ENCODE data around the gene BRD3OS.

DNA sequence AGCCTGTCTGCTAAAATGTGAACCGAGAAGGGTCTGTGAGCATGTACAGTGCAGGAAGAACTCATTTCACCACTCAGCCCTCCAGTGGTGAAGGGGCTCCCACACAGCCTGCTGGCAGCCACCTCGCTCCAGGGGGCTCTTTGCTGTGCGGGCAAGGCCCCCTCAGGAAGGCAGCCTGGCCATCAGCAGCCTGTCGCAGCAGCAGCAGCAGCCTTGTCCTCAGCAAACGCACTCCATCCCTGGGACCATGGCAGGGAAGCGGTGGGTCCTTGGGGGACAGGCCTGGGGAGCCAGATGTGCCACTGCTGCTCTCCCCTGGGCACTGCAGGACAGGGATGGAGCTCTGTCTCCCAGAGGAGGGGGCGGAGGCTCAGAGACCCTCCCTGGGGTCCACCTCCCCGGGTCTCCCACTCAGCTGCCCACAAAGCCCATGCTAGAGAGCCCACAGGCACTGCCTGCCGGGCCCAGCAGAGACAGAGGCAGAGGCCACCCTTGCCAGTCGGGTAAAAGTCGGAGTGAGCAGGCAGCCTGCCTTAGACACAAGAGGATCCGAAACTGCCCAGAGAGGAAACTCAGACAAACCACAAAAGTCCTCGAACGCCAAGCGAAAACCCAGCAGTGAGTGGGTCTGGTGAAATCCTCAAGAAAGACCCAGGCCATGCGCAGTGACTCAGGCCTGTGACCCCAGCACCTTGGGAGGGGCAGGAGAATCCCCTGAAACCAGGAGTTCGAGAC lies 34.5 kb downstream of the BRD3OS start:
- TF ChIP-seq CTCF (IDR thresholded peaks at IDR 0.05; ENCODE audit: low read depth, low read length): peak; percentile 3
- no peak for TF ChIP-seq POLR2A (IDR thresholded peaks at IDR 0.05; ENCODE audit: extremely low read depth, insufficient read length)
- TF ChIP-seq, protein P1, sequence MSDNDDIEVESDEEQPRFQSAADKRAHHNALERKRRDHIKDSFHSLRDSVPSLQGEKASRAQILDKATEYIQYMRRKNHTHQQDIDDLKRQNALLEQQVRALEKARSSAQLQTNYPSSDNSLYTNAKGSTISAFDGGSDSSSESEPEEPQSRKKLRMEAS (IDR thresholded peaks at IDR 0.05; ENCODE audit: low read depth, low read length): no peak
- TF ChIP-seq MYC (IDR thresholded peaks at IDR 0.05; ENCODE audit: low read depth, low read length): no peak
